Measurements from ENCODE around the gene BORCS6.

The BORCS6 gene

GRCh38 chr17:8153957-8154607, 35.9 kb downstream of the BORCS6 start:
- no peak for FAIRE-seq

GRCh38 chr17:8153525-8153956, 36.4 kb downstream of the BORCS6 start:
- no peak for FAIRE-seq

GRCh38 chr17:8153031-8153451, 36.9 kb downstream of the BORCS6 start:
- no peak for FAIRE-seq

- FAIRE-seq = peak; percentile 34
Measured at GRCh38 chr17:8152112-8152775, 37.7 kb downstream of the BORCS6 start, which contains the start of gene PER1. PER1 (minus strand) TSS chr17:8152404; CDS start chr17:8150706, 1,698 bp downstream.

- FAIRE-seq = no peak
Measured at GRCh38 chr17:8151641-8152111, 38.3 kb downstream of the BORCS6 start.

- no peak for FAIRE-seq
Measured at GRCh38 chr17:8151120-8151640, 38.8 kb downstream of the BORCS6 start.

- FAIRE-seq = no peak
Measured at GRCh38 chr17:8150194-8151119, 39.5 kb downstream of the BORCS6 start.

- FAIRE-seq = no peak
Measured at GRCh38 chr17:8149419-8150193, 40.4 kb downstream of the BORCS6 start.

GRCh38 chr17:8148560-8148959, 41.4 kb downstream of the BORCS6 start:
- no peak for FAIRE-seq

GRCh38 chr17:8147805-8148404, 42.1 kb downstream of the BORCS6 start:
- FAIRE-seq = no peak

- FAIRE-seq = no peak
Measured at GRCh38 chr17:8147141-8147804, 42.7 kb downstream of the BORCS6 start.

GRCh38 chr17:8146381-8147140, 43.4 kb downstream of the BORCS6 start:
- FAIRE-seq = no peak

- FAIRE-seq = no peak
Measured at GRCh38 chr17:8145811-8146210, 44.2 kb downstream of the BORCS6 start.

- no peak for FAIRE-seq
Measured at GRCh38 chr17:8144401-8145231, 45.4 kb downstream of the BORCS6 start.

- FAIRE-seq = no peak
Measured at GRCh38 chr17:8143581-8144400, 46.2 kb downstream of the BORCS6 start.

GRCh38 chr17:8142887-8143580, 46.9 kb downstream of the BORCS6 start:
- no peak for FAIRE-seq

GRCh38 chr17:8142158-8142886, 47.7 kb downstream of the BORCS6 start:
- FAIRE-seq = no peak

All from A204.1 (cell line).